Lower lobe of right lung (tissue), 2 donors: ENCODE results near the gene TRPC4. TPM values are rescaled to one million over a fixed set of nuclear protein-coding genes. Genes with fewer than 3 reads are reported as not detected.

Source experiments
- ATAC-seq, 2 donors: fragments of 200-7000 bp; cut with Tn5 transposase; one replicate each; pipeline ENCODE4 v1.9.1; 2020 to 2022; ENCODE audit warnings: mild to moderate bottlenecking in 2 of 2, moderate library complexity in 2 of 2
- DNase-seq: peaks from one replicate; pipeline ENCODE4 v3.0.0-alpha.2; 2020
- H3K27ac ChIP-seq: fragments of 200-600 bp; one replicate; pipeline ENCODE4 v1.8.0; 2022
- H3K27me3 ChIP-seq: fragments of 200-600 bp; one replicate; pipeline ENCODE4 v1.8.0; 2022; ENCODE audit warnings: low read depth
- H3K36me3 ChIP-seq: fragments of 200-600 bp; one replicate; pipeline ENCODE4 v1.8.0; 2022; ENCODE audit warnings: mild to moderate bottlenecking
- H3K4me1 ChIP-seq: fragments of 200-600 bp; one replicate; pipeline ENCODE4 v1.8.0; 2022
- H3K4me3 ChIP-seq: fragments of 200-600 bp; one replicate; pipeline ENCODE4 v1.8.0; 2022; ENCODE audit warnings: mild to moderate bottlenecking
- H3K9me3 ChIP-seq: fragments of 200-600 bp; one replicate; pipeline ENCODE4 v1.8.0; 2022
- intact Hi-C: fragments of 100-400 bp; cut with DNase I; formaldehyde crosslinking; loops from one replicate; pipeline ENCODE4 v1.11.0; 2022
- total RNA-seq: library from RNA; stranded (reverse); fragmentation: NEBNext Ultra II Directional; extraction: Animal tissue kit (Norgen Biotek cat#: 25700); gene quantifications from one replicate; pipeline ENCODE4 v1.2.1, GENCODE V29; 2021
- TF ChIP-seq, protein P1 (sequence below): fragments of 200-600 bp; IDR thresholded peaks from one replicate; pipeline ENCODE4 v1.8.0; 2022; ENCODE audit warnings: antibody characterized with exemption, mild to moderate bottlenecking
- donor health status: DM: no; HTN: yes; CAD: no; lungs with severe emphysema.

The TRPC4 gene
- total RNA-seq, 1 donor from 2014 or later: 0.71 TPM

DNA sequence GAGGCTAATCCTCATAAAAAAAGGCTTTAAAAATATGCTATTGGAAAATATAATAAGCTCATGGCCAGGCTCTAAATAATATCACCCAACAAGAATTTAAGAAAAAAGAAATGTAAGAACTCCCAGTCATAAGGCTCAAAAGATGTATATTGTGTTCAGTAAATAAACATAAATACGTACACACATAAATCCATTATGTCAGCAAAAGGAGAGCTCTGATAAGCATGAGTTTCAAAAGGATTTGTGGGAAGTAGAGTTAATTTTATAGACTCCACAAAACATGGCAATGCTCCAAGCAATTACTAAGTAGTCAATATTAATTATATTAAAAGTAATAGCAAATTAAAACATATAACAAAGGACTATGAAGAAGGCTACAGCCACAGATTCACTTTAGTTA, 37.3 kb upstream of the TRPC4 start:
- no peak for ATAC-seq

DNA sequence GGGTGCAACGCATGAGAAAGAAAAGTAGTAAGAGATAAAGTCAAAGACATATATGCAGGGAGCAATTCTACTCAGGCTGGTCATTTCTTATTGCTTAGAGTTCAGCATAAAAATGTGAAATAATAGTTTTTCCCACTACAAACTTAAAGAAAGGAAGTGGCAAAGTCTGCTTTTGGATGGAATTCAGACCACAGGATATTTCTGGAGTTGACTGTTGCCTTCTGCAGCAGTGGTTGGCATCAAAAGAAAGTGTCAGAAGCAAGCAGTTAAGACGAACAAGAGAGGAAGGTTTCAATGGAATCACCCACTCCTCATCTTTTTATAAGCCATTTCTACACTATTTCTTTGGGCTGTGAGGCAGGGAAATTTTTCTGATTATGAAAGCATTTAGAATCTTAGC, 36.2 kb upstream of the TRPC4 start:
- no peak overlapping the region for H3K4me3 ChIP-seq
- intact Hi-C loops: no loop called here
- TF ChIP-seq, protein P1, sequence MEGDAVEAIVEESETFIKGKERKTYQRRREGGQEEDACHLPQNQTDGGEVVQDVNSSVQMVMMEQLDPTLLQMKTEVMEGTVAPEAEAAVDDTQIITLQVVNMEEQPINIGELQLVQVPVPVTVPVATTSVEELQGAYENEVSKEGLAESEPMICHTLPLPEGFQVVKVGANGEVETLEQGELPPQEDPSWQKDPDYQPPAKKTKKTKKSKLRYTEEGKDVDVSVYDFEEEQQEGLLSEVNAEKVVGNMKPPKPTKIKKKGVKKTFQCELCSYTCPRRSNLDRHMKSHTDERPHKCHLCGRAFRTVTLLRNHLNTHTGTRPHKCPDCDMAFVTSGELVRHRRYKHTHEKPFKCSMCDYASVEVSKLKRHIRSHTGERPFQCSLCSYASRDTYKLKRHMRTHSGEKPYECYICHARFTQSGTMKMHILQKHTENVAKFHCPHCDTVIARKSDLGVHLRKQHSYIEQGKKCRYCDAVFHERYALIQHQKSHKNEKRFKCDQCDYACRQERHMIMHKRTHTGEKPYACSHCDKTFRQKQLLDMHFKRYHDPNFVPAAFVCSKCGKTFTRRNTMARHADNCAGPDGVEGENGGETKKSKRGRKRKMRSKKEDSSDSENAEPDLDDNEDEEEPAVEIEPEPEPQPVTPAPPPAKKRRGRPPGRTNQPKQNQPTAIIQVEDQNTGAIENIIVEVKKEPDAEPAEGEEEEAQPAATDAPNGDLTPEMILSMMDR: no peak

More for the DNA sequence above, 37.3 kb upstream of the TRPC4 start:
- H3K36me3 ChIP-seq: no peaks in the 10 kb centered on the region
- H3K27ac ChIP-seq: no peak overlapping the region
- H3K4me3 ChIP-seq: no peak overlapping the region
- H3K4me1 ChIP-seq: no peaks in the 10 kb centered on the region
- intact Hi-C loops: no loop called here
- TF ChIP-seq, protein P1: no peak
- no peak for DNase-seq
- H3K27me3 ChIP-seq: no peaks in the 10 kb centered on the region
- no peaks in the 10 kb centered on the region for H3K9me3 ChIP-seq

DNA sequence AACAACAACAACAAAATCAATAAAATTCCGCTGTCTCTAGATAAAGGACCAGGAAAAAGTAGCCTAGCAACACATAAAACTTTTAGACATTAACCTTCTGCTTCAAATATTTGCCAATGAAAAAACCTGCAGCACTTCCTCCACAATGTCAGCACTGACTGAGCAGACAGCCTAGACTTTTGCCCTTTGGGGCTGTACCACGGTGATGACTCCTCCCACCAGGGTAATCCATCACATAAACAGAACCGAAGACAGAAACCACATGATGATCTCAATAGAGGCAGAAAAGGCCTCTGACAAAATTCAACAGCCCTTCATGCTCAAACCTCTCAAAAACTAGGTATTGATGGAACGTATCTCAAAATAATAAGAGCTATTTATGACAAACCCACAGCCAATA, 30.2 kb upstream of the TRPC4 start:
- DNase-seq (no peak), ATAC-seq (no peak)
- Histone ChIP-seq H3K9me3 (no peaks in the 10 kb centered on the region), H3K36me3 (no peaks in the 10 kb centered on the region), H3K4me1 (no peaks in the 10 kb centered on the region), H3K27me3 (no peaks in the 10 kb centered on the region), H3K27ac (no peak overlapping the region), H3K4me3 (no peak overlapping the region)
- TF ChIP-seq, protein P1: no peak
- intact Hi-C loops: no loop called here

More for the DNA sequence above, 36.2 kb upstream of the TRPC4 start:
- Histone ChIP-seq H3K27ac (no peak overlapping the region), H3K4me1 (no peaks in the 10 kb centered on the region), H3K27me3 (no peaks in the 10 kb centered on the region), H3K36me3 (no peaks in the 10 kb centered on the region), H3K9me3 (no peaks in the 10 kb centered on the region)
- DNase-seq: no peak
- no peak for ATAC-seq

DNA sequence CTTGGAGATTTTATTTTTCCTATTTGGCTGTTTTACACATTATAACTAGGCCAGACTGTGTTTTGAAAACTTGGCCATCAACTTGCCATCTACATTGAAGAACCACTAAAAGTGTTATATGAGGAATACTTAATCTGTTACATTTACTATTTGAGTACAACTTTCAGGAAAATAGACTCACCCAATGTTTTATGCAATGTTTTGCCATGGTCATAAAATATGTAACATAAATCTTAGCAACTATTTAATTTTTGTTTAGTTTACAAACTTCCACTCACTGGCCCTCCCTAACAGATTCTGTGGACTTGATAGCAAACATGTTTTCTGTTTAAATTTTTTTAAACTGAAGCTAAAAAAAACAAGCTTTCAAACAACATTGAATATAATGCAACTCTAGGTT, 23.7 kb upstream of the TRPC4 start:
- Histone ChIP-seq H3K36me3 (no peaks in the 10 kb centered on the region), H3K4me3 (no peak overlapping the region), H3K27ac (no peak overlapping the region), H3K4me1 (no peaks in the 10 kb centered on the region), H3K9me3 (no peaks in the 10 kb centered on the region), H3K27me3 (no peaks in the 10 kb centered on the region)
- DNase-seq (no peak), ATAC-seq (no peak)
- TF ChIP-seq, protein P1: no peak
- intact Hi-C loops: no loop called here

DNA sequence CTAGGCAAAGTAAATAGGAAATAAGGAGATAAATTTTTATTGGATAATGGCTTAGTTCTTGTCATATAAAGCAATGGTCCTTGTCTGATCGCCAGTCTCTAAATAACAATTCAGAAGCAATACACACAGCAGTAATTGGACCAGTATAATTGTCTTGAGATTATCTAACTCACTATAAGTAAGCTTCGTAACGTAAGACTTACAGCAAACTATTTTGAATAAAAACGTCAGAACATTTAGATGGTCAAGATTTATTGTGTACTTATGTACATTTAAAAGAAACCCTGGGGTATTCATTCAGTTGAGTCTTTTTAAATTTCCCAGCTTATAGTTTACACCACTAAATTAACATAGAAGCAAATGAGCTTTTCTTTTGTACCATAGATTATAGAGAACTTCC, 20.2 kb upstream of the TRPC4 start:
- no peaks in the 10 kb centered on the region for H3K9me3 ChIP-seq
- no peak for DNase-seq
- H3K4me1 ChIP-seq: no peaks in the 10 kb centered on the region
- ATAC-seq: no peak
- H3K4me3 ChIP-seq: no peak overlapping the region
- TF ChIP-seq, protein P1: no peak
- intact Hi-C loops: no loop called here
- no peaks in the 10 kb centered on the region for H3K36me3 ChIP-seq
- H3K27me3 ChIP-seq: no peaks in the 10 kb centered on the region
- no peak overlapping the region for H3K27ac ChIP-seq

DNA sequence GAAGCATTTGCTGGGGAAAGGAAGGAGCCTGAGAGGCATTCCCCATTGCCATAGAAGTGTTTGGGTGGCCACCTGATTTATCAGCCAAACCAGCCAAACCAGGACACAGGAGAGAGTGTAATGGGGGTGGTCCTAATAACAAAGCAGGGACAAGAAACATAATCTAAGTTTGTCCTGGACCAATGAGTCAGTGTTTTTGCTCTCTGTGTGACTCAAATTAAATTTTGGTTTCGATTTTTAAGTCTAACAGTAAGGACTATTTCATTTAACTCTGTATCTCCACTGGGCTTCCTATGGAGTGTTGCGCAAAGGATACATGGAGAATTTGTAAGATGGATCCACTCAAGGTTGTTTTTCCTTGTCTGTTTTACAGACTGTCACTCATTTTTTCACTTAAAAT, 19.5 kb upstream of the TRPC4 start:
- no peak for ATAC-seq
- Histone ChIP-seq H3K36me3 (no peaks in the 10 kb centered on the region), H3K4me3 (no peak overlapping the region), H3K27me3 (no peaks in the 10 kb centered on the region), H3K27ac (no peak overlapping the region), H3K9me3 (no peaks in the 10 kb centered on the region), H3K4me1 (no peaks in the 10 kb centered on the region)
- intact Hi-C loops: no loop called here
- TF ChIP-seq, protein P1: no peak
- no peak for DNase-seq
